Ishikawa (cell line): Measurements from ENCODE around the gene FOXL2NB.

Experiments used
- CEBPB ChIP-seq: IDR thresholded peaks from 2 replicates; pipeline ENCODE4 v1.6.1; 2012
- CREB1 ChIP-seq: IDR thresholded peaks from 2 replicates; pipeline ENCODE4 v1.6.1; 2012; ENCODE audit warnings: low read depth
- EGR1 ChIP-seq: IDR thresholded peaks from 2 replicates; pipeline ENCODE4 v1.6.1; 2012
- EP300 ChIP-seq: IDR thresholded peaks from 2 replicates; pipeline ENCODE4 v1.6.1; 2012; ENCODE audit warnings: borderline replicate concordance
- FOXM1 ChIP-seq: IDR thresholded peaks from 2 replicates; pipeline ENCODE4 v1.6.1; 2012; ENCODE audit warnings: low read depth, borderline replicate concordance
- MAX ChIP-seq: IDR thresholded peaks from 2 replicates; pipeline ENCODE4 v1.6.1; 2012
- NFIC ChIP-seq: IDR thresholded peaks from 2 replicates; pipeline ENCODE4 v1.6.1; 2012
- RAD21 ChIP-seq: IDR thresholded peaks from 2 replicates; pipeline ENCODE4 v1.6.1; 2012; ENCODE audit warnings: low read depth
- TAF1 ChIP-seq: IDR thresholded peaks from 2 replicates; pipeline ENCODE4 v1.6.1; 2012; ENCODE audit warnings: low read depth, mild to moderate bottlenecking
- TCF12 ChIP-seq: IDR thresholded peaks from 2 replicates; pipeline ENCODE4 v1.6.1; 2012; ENCODE audit warnings: low read depth
- TEAD4 ChIP-seq: IDR thresholded peaks from 2 replicates; pipeline ENCODE4 v1.6.1; 2012
- YY1 ChIP-seq: IDR thresholded peaks from 2 replicates; pipeline ENCODE4 v1.6.1; 2012; ENCODE audit warnings: low read depth
- ZBTB7A ChIP-seq: IDR thresholded peaks from 2 replicates; pipeline ENCODE4 v1.6.1; 2012; ENCODE audit warnings: low read depth
- TF ChIP-seq, protein P1 (sequence below): IDR thresholded peaks from 2 replicates; pipeline ENCODE4 v1.6.1; 2012
- TF ChIP-seq, protein P2 (sequence below): IDR thresholded peaks from 2 replicates; pipeline ENCODE4 v1.6.1; 2012; ENCODE audit warnings: low read depth, mild to moderate bottlenecking

The FOXL2NB gene

DNA sequence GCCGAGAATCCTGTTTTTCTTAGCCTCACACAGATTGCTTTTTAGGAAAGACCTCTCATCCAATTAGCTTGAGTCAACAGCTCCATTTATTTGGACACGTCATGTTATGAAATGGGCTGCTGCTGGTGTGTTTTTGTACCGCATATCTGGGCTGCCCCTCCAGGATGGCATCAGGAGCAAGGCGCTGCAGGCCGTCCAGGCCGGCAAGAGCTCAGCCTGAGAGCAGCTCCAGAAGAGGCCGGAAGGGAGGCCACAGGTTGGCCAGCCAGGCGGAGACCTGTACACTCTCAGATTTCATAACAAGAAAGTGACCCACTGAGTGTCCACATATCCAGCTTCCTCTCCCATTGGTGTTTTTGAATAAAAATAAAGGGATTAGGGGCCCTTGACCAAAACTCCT, 28.3 kb downstream of the FOXL2NB start:
- TF ChIP-seq TCF12 (no peak), NFIC (no peak), YY1 (no peak), EGR1 (no peak), FOXM1 (no peak), CREB1 (no peak), MAX (no peak), TAF1 (no peak)
- TF ChIP-seq, protein P1, sequence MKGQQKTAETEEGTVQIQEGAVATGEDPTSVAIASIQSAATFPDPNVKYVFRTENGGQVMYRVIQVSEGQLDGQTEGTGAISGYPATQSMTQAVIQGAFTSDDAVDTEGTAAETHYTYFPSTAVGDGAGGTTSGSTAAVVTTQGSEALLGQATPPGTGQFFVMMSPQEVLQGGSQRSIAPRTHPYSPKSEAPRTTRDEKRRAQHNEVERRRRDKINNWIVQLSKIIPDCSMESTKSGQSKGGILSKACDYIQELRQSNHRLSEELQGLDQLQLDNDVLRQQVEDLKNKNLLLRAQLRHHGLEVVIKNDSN = no peak

DNA sequence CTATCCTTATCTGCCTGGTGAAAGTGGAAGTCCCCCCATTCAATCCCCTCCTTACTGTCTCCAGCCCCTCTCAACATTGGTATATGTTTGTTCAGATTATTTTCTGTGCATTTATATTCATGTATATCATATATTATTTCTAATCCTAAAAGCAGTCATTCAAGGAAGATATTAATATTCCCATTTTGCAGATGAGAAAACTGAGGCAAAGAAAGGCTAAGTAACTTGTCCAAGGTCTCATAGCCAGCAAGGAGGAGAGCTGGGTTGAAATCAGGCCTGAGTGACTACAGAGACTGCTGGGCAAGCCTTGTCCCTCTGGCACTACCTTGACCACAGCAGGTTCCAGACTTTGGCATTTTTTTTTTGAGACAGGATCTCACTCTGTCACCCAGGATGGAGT, 29.0 kb downstream of the FOXL2NB start:
- TF ChIP-seq ZBTB7A = no peak

GRCh38 chr3:138984816-138985215, 37.8 kb downstream of the FOXL2NB start:
- TF ChIP-seq RAD21 (no peak), CEBPB (no peak), TAF1 (no peak), TCF12 (no peak), TEAD4 (no peak), FOXM1 (no peak), MAX (no peak)
- TF ChIP-seq, protein P2, sequence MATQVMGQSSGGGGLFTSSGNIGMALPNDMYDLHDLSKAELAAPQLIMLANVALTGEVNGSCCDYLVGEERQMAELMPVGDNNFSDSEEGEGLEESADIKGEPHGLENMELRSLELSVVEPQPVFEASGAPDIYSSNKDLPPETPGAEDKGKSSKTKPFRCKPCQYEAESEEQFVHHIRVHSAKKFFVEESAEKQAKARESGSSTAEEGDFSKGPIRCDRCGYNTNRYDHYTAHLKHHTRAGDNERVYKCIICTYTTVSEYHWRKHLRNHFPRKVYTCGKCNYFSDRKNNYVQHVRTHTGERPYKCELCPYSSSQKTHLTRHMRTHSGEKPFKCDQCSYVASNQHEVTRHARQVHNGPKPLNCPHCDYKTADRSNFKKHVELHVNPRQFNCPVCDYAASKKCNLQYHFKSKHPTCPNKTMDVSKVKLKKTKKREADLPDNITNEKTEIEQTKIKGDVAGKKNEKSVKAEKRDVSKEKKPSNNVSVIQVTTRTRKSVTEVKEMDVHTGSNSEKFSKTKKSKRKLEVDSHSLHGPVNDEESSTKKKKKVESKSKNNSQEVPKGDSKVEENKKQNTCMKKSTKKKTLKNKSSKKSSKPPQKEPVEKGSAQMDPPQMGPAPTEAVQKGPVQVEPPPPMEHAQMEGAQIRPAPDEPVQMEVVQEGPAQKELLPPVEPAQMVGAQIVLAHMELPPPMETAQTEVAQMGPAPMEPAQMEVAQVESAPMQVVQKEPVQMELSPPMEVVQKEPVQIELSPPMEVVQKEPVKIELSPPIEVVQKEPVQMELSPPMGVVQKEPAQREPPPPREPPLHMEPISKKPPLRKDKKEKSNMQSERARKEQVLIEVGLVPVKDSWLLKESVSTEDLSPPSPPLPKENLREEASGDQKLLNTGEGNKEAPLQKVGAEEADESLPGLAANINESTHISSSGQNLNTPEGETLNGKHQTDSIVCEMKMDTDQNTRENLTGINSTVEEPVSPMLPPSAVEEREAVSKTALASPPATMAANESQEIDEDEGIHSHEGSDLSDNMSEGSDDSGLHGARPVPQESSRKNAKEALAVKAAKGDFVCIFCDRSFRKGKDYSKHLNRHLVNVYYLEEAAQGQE = no peak

DNA sequence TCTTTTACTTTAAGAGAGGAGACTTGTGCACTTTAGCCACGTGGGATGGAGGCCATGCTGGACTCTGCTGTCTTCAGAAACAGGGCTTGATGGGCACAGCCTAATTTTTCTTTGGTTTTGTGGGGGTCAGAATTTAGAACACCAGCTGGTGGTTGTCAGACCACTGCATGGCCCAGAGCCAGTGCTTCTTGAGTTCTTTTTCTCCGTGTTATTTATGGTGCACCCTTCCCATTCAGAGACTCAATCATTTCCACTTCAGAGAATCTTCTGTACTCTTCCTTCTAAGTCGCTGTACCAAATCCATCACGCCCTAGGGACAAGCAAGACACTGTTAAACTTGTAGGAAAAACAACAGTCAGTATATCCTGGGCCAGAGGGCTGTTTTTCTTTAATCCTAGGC, 38.9 kb downstream of the FOXL2NB start:
- no peak for TF ChIP-seq ZBTB7A
- TF ChIP-seq YY1 = no peak
- no peak for TF ChIP-seq CREB1
- TF ChIP-seq FOXM1 = no peak

- TF ChIP-seq TAF1 (no peak), FOXM1 (no peak), TCF12 (no peak), YY1 (no peak), EGR1 (no peak), CEBPB (no peak), TEAD4 (no peak), MAX (no peak), EP300 (no peak), NFIC (no peak), RAD21 (no peak), ZBTB7A (no peak), CREB1 (no peak)
- TF ChIP-seq, protein P1 = no peak
- TF ChIP-seq, protein P2 = no peak
Measured at GRCh38 chr3:138987181-138987580, 40.2 kb downstream of the FOXL2NB start.

DNA sequence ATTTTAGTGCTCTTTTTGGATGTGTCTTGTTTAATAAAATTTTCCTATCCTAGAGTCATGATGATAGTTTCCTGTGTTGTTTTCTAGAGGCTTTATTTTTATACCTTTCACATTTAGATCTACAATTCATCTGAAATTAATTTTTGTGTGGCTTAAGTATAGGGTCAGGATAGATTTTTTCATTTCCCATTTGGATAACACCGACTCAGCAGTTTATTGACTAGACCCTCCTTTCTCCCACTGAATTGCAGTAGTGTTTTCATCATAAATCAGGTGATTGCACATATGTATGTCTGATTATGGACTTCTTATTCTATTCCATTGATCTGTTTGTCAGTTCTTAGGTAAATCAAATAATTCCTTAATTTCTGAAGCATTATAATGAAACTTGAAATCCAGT, 48.7 kb downstream of the FOXL2NB start:
- no peak for TF ChIP-seq RAD21
